HepG2 (cell line): ENCODE measurements around the gene MFSD11.

Source experiments
- EP300 ChIP-seq, 3 experiments: sonication (generic) in 1 of 3; formaldehyde crosslinking in 1 of 3; IDR thresholded peaks; 2 replicates each; pipeline versions ENCODE4 v1.5.1 to v1.6.1; 2011 to 2020; ENCODE audit warnings: low read depth in 2 of 3, low read length in 2 of 3, borderline replicate concordance in 1 of 3, improper control_type of control experiment in 1 of 3, mild to moderate bottlenecking in 1 of 3, missing genetic modification reagents in 1 of 3, moderate library complexity in 1 of 3
- ZBTB8A ChIP-seq: sonication (generic); formaldehyde crosslinking; IDR thresholded peaks from 2 replicates; pipeline ENCODE4 v1.4.0; 2020; ENCODE audit warnings: mild to moderate bottlenecking, low read depth, missing genetic modification reagents, borderline replicate concordance
- TF ChIP-seq, protein P1 (sequence below): sonication (generic); formaldehyde crosslinking; IDR thresholded peaks from 2 replicates; pipeline ENCODE4 v1.5.0; 2020; ENCODE audit warnings: mild to moderate bottlenecking, missing genetic modification reagents, moderate library complexity
- TF ChIP-seq, protein P2 (sequence below): IDR thresholded peaks from 2 replicates; pipeline ENCODE4 v1.6.1; 2016; ENCODE audit warnings: missing compliant biosample characterization, missing genetic modification reagents, borderline replicate concordance

DNA sequence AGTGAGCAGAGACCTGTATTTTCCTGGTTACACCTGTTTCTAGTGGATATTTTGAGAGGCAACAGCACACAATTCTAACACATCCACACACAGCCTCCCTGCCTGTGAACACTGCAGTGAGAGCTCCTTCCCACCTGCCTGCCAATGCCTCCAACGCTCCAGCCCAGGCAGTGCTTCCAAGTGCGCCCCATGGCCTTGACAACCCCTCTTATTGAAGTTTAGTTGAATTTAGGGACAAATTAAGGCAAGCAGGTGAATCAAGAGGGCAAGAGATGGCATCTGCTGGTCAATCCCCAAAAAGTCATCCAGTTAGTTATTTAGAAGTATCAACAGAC, 22.5 kb upstream of the MFSD11 start:
- TF ChIP-seq, protein P1, sequence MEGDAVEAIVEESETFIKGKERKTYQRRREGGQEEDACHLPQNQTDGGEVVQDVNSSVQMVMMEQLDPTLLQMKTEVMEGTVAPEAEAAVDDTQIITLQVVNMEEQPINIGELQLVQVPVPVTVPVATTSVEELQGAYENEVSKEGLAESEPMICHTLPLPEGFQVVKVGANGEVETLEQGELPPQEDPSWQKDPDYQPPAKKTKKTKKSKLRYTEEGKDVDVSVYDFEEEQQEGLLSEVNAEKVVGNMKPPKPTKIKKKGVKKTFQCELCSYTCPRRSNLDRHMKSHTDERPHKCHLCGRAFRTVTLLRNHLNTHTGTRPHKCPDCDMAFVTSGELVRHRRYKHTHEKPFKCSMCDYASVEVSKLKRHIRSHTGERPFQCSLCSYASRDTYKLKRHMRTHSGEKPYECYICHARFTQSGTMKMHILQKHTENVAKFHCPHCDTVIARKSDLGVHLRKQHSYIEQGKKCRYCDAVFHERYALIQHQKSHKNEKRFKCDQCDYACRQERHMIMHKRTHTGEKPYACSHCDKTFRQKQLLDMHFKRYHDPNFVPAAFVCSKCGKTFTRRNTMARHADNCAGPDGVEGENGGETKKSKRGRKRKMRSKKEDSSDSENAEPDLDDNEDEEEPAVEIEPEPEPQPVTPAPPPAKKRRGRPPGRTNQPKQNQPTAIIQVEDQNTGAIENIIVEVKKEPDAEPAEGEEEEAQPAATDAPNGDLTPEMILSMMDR (CRISPR knock-in tag) = no peak
- TF ChIP-seq, protein P2, sequence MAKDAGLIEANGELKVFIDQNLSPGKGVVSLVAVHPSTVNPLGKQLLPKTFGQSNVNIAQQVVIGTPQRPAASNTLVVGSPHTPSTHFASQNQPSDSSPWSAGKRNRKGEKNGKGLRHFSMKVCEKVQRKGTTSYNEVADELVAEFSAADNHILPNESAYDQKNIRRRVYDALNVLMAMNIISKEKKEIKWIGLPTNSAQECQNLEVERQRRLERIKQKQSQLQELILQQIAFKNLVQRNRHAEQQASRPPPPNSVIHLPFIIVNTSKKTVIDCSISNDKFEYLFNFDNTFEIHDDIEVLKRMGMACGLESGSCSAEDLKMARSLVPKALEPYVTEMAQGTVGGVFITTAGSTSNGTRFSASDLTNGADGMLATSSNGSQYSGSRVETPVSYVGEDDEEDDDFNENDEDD (CRISPR knock-in tag) = no peak
- TF ChIP-seq ZBTB8A (no peak), EP300 (IDR thresholded peaks at IDR 0.05; ENCODE audit: low read depth in 2 of 2, low read length in 2 of 2) (no peak), EP300 (CRISPR knock-in tag; IDR thresholded peaks at IDR 0.05; ENCODE audit: borderline replicate concordance) (no peak)
